ENCODE measurements around the gene ZNF665.
A peak's percentile ranks its signal among the peaks of the same experiment; 100 is the strongest.
"Not testable (repeated sequence)": the region's sequence is repeated elsewhere in the genome, so short reads cannot be mapped to it uniquely, and the experiment has no call there.

ZNF665 gene

GRCh38 chr19:53192771-53193534, at the start of gene ZNF665:
Gene ZNF665 (minus strand): TSS chr19:53193358. CDS start chr19:53182898, 10,460 bp downstream.
- Mint-ChIP-seq H3K27ac (ENCODE audit: low read depth) (peak within 1 kb of the TSS; percentile 44), H3K4me1 (peaks cover 33% of the 10 kb centered on the region), H3K9me3 (peaks cover 9% of the 10 kb centered on the region), H3K36me3 (ENCODE audit: insufficient read depth) (peaks cover 13% of the 10 kb centered on the region), H3K4me3 (peak within 1 kb of the TSS; percentile 82), H3K27me3 (no peaks in the 10 kb centered on the region)
- peak; percentile 55 for ATAC-seq (replicated peaks; ENCODE audit: extremely low read depth, poor library complexity, severe bottlenecking)
- peak; percentile 50 to 62 for DNase-seq (ENCODE audit: low spot score in 2 of 2)

- no peak for ATAC-seq (replicated peaks; ENCODE audit: extremely low read depth, poor library complexity, severe bottlenecking)
- Mint-ChIP-seq H3K27ac (ENCODE audit: low read depth) (no peak overlapping the region), H3K36me3 (ENCODE audit: insufficient read depth) (peaks cover 3% of the 10 kb centered on the region), H3K4me1 (no peaks in the 10 kb centered on the region), H3K4me3 (no peak overlapping the region), H3K27me3 (no peaks in the 10 kb centered on the region), H3K9me3 (peaks cover 55% of the 10 kb centered on the region)
- no peak for DNase-seq (ENCODE audit: low spot score in 2 of 2)
These were observed 44.1 kb upstream of the ZNF665 start for GRCh38 chr19:53237114-53237777.

- Mint-ChIP-seq H3K9me3 (peaks cover 21% of the 10 kb centered on the region), H3K4me1 (no peaks in the 10 kb centered on the region), H3K27ac (ENCODE audit: low read depth) (no peak overlapping the region), H3K36me3 (ENCODE audit: insufficient read depth) (no peaks in the 10 kb centered on the region), H3K27me3 (no peaks in the 10 kb centered on the region), H3K4me3 (no peak overlapping the region)
- DNase-seq (ENCODE audit: low spot score in 2 of 2) (no peak), ATAC-seq (replicated peaks; ENCODE audit: extremely low read depth, poor library complexity, severe bottlenecking) (no peak)
These were observed 31.4 kb upstream of the ZNF665 start for GRCh38 chr19:53224606-53225005.

GRCh38 chr19:53222716-53223115, 29.6 kb upstream of the ZNF665 start:
- not testable (repeated sequence) for H3K27ac Mint-ChIP-seq (ENCODE audit: low read depth); DNase-seq (ENCODE audit: low spot score in 2 of 2); ATAC-seq (replicated peaks; ENCODE audit: extremely low read depth, poor library complexity, severe bottlenecking); H3K36me3 Mint-ChIP-seq (ENCODE audit: insufficient read depth); H3K27me3 Mint-ChIP-seq; H3K4me3 Mint-ChIP-seq; H3K4me1 Mint-ChIP-seq
- H3K9me3 Mint-ChIP-seq: peaks cover 29% of the 10 kb centered on the region

- ATAC-seq (replicated peaks; ENCODE audit: extremely low read depth, poor library complexity, severe bottlenecking) (no peak), DNase-seq (ENCODE audit: low spot score in 2 of 2) (no peak)
- Mint-ChIP-seq H3K4me1 (no peaks in the 10 kb centered on the region), H3K27ac (ENCODE audit: low read depth) (no peak overlapping the region), H3K27me3 (no peaks in the 10 kb centered on the region), H3K9me3 (peaks cover 37% of the 10 kb centered on the region), H3K36me3 (ENCODE audit: insufficient read depth) (peaks cover 16% of the 10 kb centered on the region), H3K4me3 (no peak overlapping the region)
These were observed 19.7 kb upstream of the ZNF665 start for GRCh38 chr19:53212703-53213320.

GRCh38 chr19:53211554-53211953, 18.4 kb upstream of the ZNF665 start:
- Mint-ChIP-seq H3K9me3 (peaks cover 43% of the 10 kb centered on the region), H3K36me3 (ENCODE audit: insufficient read depth) (peaks cover 22% of the 10 kb centered on the region)
- DNase-seq (ENCODE audit: low spot score in 2 of 2); H3K27me3 Mint-ChIP-seq; H3K27ac Mint-ChIP-seq (ENCODE audit: low read depth); H3K4me3 Mint-ChIP-seq; ATAC-seq (replicated peaks; ENCODE audit: extremely low read depth, poor library complexity, severe bottlenecking); H3K4me1 Mint-ChIP-seq: not testable (repeated sequence)

GRCh38 chr19:53196777-53197396, 3.7 kb upstream of the ZNF665 start:
- H3K9me3 Mint-ChIP-seq: peaks cover 11% of the 10 kb centered on the region
- H3K36me3 Mint-ChIP-seq (ENCODE audit: insufficient read depth): peaks cover 18% of the 10 kb centered on the region
- peak; percentile 81 to 84 for DNase-seq (ENCODE audit: low spot score in 2 of 2)
- peak overlapping the region; percentile 98 for H3K27ac Mint-ChIP-seq (ENCODE audit: low read depth)
- H3K4me3 Mint-ChIP-seq: peak overlapping the region; percentile 98
- peaks cover 30% of the 10 kb centered on the region for H3K4me1 Mint-ChIP-seq
- H3K27me3 Mint-ChIP-seq: no peaks in the 10 kb centered on the region
- peak; percentile 78 for ATAC-seq (replicated peaks; ENCODE audit: extremely low read depth, poor library complexity, severe bottlenecking)

GRCh38 chr19:53195265-53195903, 2.2 kb upstream of the ZNF665 start:
- Mint-ChIP-seq H3K27ac (ENCODE audit: low read depth) (no peak overlapping the region), H3K9me3 (peaks cover 5% of the 10 kb centered on the region), H3K4me3 (peak overlapping the region; percentile 98), H3K4me1 (peaks cover 33% of the 10 kb centered on the region), H3K36me3 (ENCODE audit: insufficient read depth) (peaks cover 16% of the 10 kb centered on the region), H3K27me3 (no peaks in the 10 kb centered on the region)
- DNase-seq (ENCODE audit: low spot score in 2 of 2) (peak; percentile 50 to 65), ATAC-seq (replicated peaks; ENCODE audit: extremely low read depth, poor library complexity, severe bottlenecking) (peak; percentile 52)

GRCh38 chr19:53193535-53194222, 521 bp upstream of the ZNF665 start:
- ATAC-seq (replicated peaks; ENCODE audit: extremely low read depth, poor library complexity, severe bottlenecking): no peak
- peaks cover 33% of the 10 kb centered on the region for H3K4me1 Mint-ChIP-seq
- H3K36me3 Mint-ChIP-seq (ENCODE audit: insufficient read depth): peaks cover 13% of the 10 kb centered on the region
- no peak for DNase-seq (ENCODE audit: low spot score in 2 of 2)
- peaks cover 9% of the 10 kb centered on the region for H3K9me3 Mint-ChIP-seq
- H3K4me3 Mint-ChIP-seq: peak overlapping the region; percentile 82
- H3K27ac Mint-ChIP-seq (ENCODE audit: low read depth): no peak overlapping the region
- H3K27me3 Mint-ChIP-seq: no peaks in the 10 kb centered on the region

GRCh38 chr19:53190253-53190652, 2.9 kb downstream of the ZNF665 start:
- DNase-seq (ENCODE audit: low spot score in 2 of 2) (no peak), ATAC-seq (replicated peaks; ENCODE audit: extremely low read depth, poor library complexity, severe bottlenecking) (no peak)
- Mint-ChIP-seq H3K36me3 (ENCODE audit: insufficient read depth) (peaks cover 3% of the 10 kb centered on the region), H3K4me1 (peaks cover 21% of the 10 kb centered on the region), H3K9me3 (peaks cover 4% of the 10 kb centered on the region), H3K4me3 (no peak overlapping the region), H3K27me3 (no peaks in the 10 kb centered on the region), H3K27ac (ENCODE audit: low read depth) (no peak overlapping the region)

- H3K4me1 Mint-ChIP-seq: peaks cover 18% of the 10 kb centered on the region
- H3K36me3 Mint-ChIP-seq (ENCODE audit: insufficient read depth); ATAC-seq (replicated peaks; ENCODE audit: extremely low read depth, poor library complexity, severe bottlenecking); H3K9me3 Mint-ChIP-seq; DNase-seq (ENCODE audit: low spot score in 2 of 2); H3K27ac Mint-ChIP-seq (ENCODE audit: low read depth); H3K27me3 Mint-ChIP-seq; H3K4me3 Mint-ChIP-seq: not testable (repeated sequence)
These were observed 3.4 kb downstream of the ZNF665 start for GRCh38 chr19:53189691-53190198.
